Measurements from ENCODE around the gene LHCGR.

LHCGR gene

GRCh38 chr2:48755473-48755872, at the start of gene LHCGR:
TSS of gene LHCGR (minus strand) at chr2:48755724. CDS start at chr2:48755671, 53 bp downstream.
- Histone ChIP-seq H3K27ac (no peak within 1 kb of the TSS), H3K4me3 (peak within 1 kb of the TSS; percentile 55)
- TF ChIP-seq CTCF (IDR thresholded peaks at IDR 0.05): no peak
- DNase-seq (ENCODE audit: low spot score): no peak

- no peak for DNase-seq (ENCODE audit: low spot score)
- TF ChIP-seq CTCF (IDR thresholded peaks at IDR 0.05): no peak
- H3K4me3 ChIP-seq: no peak overlapping the region
- H3K27ac ChIP-seq: no peak overlapping the region
Measured at GRCh38 chr2:48799601-48800000, 44.1 kb upstream of the LHCGR start.

GRCh38 chr2:48795065-48795464, 39.5 kb upstream of the LHCGR start:
- H3K27ac ChIP-seq: no peak overlapping the region
- TF ChIP-seq CTCF (IDR thresholded peaks at IDR 0.05): no peak
- H3K4me3 ChIP-seq: no peak overlapping the region
- DNase-seq (ENCODE audit: low spot score): no peak

GRCh38 chr2:48793671-48794070, 38.1 kb upstream of the LHCGR start:
- TF ChIP-seq CTCF (IDR thresholded peaks at IDR 0.05): no peak
- H3K4me3 ChIP-seq: no peak overlapping the region
- H3K27ac ChIP-seq: no peak overlapping the region
- no peak for DNase-seq (ENCODE audit: low spot score)

- no peak for DNase-seq (ENCODE audit: low spot score)
- Histone ChIP-seq H3K27ac (no peak overlapping the region), H3K4me3 (no peak overlapping the region)
- no peak for TF ChIP-seq CTCF (IDR thresholded peaks at IDR 0.05)
Measured at GRCh38 chr2:48792030-48792429, 36.5 kb upstream of the LHCGR start.

GRCh38 chr2:48790407-48791170, 35.1 kb upstream of the LHCGR start:
- H3K4me3 ChIP-seq: no peak overlapping the region
- H3K27ac ChIP-seq: no peak overlapping the region
- TF ChIP-seq CTCF (IDR thresholded peaks at IDR 0.05): no peak
- no peak for DNase-seq (ENCODE audit: low spot score)

- H3K27ac ChIP-seq: no peak overlapping the region
- no peak overlapping the region for H3K4me3 ChIP-seq
- DNase-seq (ENCODE audit: low spot score): no peak
- no peak for TF ChIP-seq CTCF (IDR thresholded peaks at IDR 0.05)
Measured at GRCh38 chr2:48787580-48787979, 32.1 kb upstream of the LHCGR start.
